T-helper 22 cell (primary cell): ENCODE measurements around the gene SMIM29.
"Not testable (repeated sequence)": the region's sequence is repeated elsewhere in the genome, so short reads cannot be mapped to it uniquely, and the experiment has no call there.

Source experiments
- DNase-seq: peaks from one replicate; pipeline ENCODE4 v3.0.0-alpha.2; 2020; ENCODE audit warnings: low read depth

The SMIM29 gene

GRCh38 chr6:34267746-34268145, 18.9 kb upstream of the SMIM29 start:
- no peak for DNase-seq

GRCh38 chr6:34263484-34263883, 14.7 kb upstream of the SMIM29 start:
- not testable (repeated sequence) for DNase-seq

- DNase-seq: no peak
These were observed 11.9 kb upstream of the SMIM29 start for GRCh38 chr6:34260576-34261267.

GRCh38 chr6:34259529-34260069, 10.8 kb upstream of the SMIM29 start:
- DNase-seq: no peak

GRCh38 chr6:34252395-34252794, 3.6 kb upstream of the SMIM29 start:
- DNase-seq: not testable (repeated sequence)

- DNase-seq: no peak
These were observed 859 bp upstream of the SMIM29 start for GRCh38 chr6:34249469-34250261.

- peak; percentile 40 for DNase-seq
These were observed 544 bp downstream of the SMIM29 start for GRCh38 chr6:34248198-34248726.

- DNase-seq: no peak
These were observed 1.2 kb downstream of the SMIM29 start for GRCh38 chr6:34247481-34248197.

GRCh38 chr6:34246563-34247391, 2.0 kb downstream of the SMIM29 start:
- DNase-seq: no peak

- DNase-seq: no peak
These were observed 2.6 kb downstream of the SMIM29 start for GRCh38 chr6:34246249-34246562.

GRCh38 chr6:34245761-34246140, 3.1 kb downstream of the SMIM29 start:
- not testable (repeated sequence) for DNase-seq

- DNase-seq: not testable (repeated sequence)
These were observed 3.6 kb downstream of the SMIM29 start for GRCh38 chr6:34245032-34245760.

- no peak for DNase-seq
These were observed 4.6 kb downstream of the SMIM29 start for GRCh38 chr6:34243901-34244884.

GRCh38 chr6:34243131-34243771, 5.6 kb downstream of the SMIM29 start:
- no peak for DNase-seq

- DNase-seq: no peak
These were observed 6.3 kb downstream of the SMIM29 start for GRCh38 chr6:34242252-34243130.

- no peak for DNase-seq
These were observed 7.2 kb downstream of the SMIM29 start for GRCh38 chr6:34241351-34242215.
